K562 (cell line): ENCODE results near the gene PNPO. TPM values are rescaled to one million over a fixed set of nuclear protein-coding genes. Genes with fewer than 3 reads are reported as not detected.

Experiments
- ETS1 ChIP-seq: conservative IDR thresholded peaks from 2 replicates; pipeline ENCODE4 v1.6.1; 2011; ENCODE audit warnings: low read depth, mild to moderate bottlenecking, low read length; ENCODE audit not compliant: control insufficient read depth
- HES1 ChIP-seq: fragments of 450-650 bp; IDR thresholded peaks from 2 replicates; pipeline ENCODE4 v1.6.1; 2016; ENCODE audit warnings: low read depth, mild to moderate bottlenecking, moderate library complexity
- JUND ChIP-seq, 2 experiments: IDR thresholded peaks; 2 replicates in 1 of 2; 3 replicates in 1 of 2; pipeline ENCODE4 v1.6.1; 2011; ENCODE audit warnings: borderline replicate concordance in 2 of 2, low read depth in 2 of 2, low read length in 2 of 2, improper control_type of control experiment in 1 of 2, missing biosample characterization in 1 of 2, missing genetic modification characterization in 1 of 2, missing genetic modification reagents in 1 of 2
- SNIP1 ChIP-seq: fragments of 450-650 bp; IDR thresholded peaks from 2 replicates; pipeline ENCODE4 v1.7.1; 2017; ENCODE audit warnings: low read depth, mild to moderate bottlenecking
- ZBTB5 ChIP-seq: fragments of 450-650 bp; IDR thresholded peaks from 2 replicates; pipeline ENCODE4 v1.6.1; 2017; ENCODE audit warnings: antibody characterized with exemption
- polyA plus RNA-seq, 8 experiments: library from polyadenylated mRNA; depleted of rRNA in 4 of 8; stranded (reverse) in 5 of 8; unstranded in 3 of 8; fragments of >200 nt; fragmentation: Nextera tagmentation in 2 of 8; fragmentation: Illumina TruSeq in 1 of 8; extraction: Ambion mirVana in 2 of 8; extraction: Trizol in 1 of 8; gene quantifications; 2 replicates each; pipeline versions ENCODE4 v1.2.1 to v1.2.3, GENCODE V29; 2011 to 2014; ENCODE audit warnings: inconsistent platforms in 1 of 8, missing spikeins in 1 of 8
- total RNA-seq, 7 experiments: library from RNA; depleted of rRNA in 6 of 7; stranded (reverse); fragments of >200 nt in 6 of 7; fragmentation: Illumina TruSeq in 2 of 7; extraction: Trizol in 2 of 7; gene quantifications; 2 replicates each; pipeline versions ENCODE4 v1.2.1 to v1.2.3, GENCODE V29; 2011 to 2021; ENCODE audit warnings: low replicate concordance in 1 of 7
- TF ChIP-seq, protein P1 (sequence below): sonication (generic); IDR thresholded peaks from 2 replicates; pipeline ENCODE4 v1.6.1; 2016

PNPO gene
- total and polyA plus RNA-seq, 9 of the 15 experiments (the other 6 are each of a cell fraction or from before 2014, with no cell fraction given): 16.6 to 39.0 (median 27.4) TPM

DNA sequence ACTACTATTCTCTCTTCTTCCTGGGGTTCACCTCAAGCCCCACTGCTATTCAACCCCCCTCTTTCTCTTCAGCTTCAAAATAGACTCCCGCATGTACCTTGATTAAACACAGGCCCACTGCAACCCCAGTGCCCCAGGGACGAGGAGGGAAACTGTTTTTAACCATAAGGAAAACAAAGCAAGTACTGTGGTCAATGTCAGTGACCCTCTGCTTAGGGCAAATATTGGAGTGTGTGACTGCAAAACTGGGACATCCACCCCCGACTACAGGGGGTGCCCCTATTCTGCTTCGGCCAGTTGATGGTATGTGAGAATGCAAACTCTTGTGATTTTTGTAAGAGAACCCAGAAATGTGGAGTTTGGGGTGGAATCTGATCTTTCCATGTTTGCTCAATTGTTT lies 9.5 kb upstream of the PNPO start (continued):
- TF ChIP-seq SNIP1 (no peak), JUND (IDR thresholded peaks at IDR 0.05; ENCODE audit: borderline replicate concordance, low read depth, low read length) (no peak), JUND (tag; IDR thresholded peaks at IDR 0.05; ENCODE audit: borderline replicate concordance, low read depth, low read length) (no peak), ETS1 (no peak), HES1 (no peak), ZBTB5 (no peak)
- TF ChIP-seq, protein P1, sequence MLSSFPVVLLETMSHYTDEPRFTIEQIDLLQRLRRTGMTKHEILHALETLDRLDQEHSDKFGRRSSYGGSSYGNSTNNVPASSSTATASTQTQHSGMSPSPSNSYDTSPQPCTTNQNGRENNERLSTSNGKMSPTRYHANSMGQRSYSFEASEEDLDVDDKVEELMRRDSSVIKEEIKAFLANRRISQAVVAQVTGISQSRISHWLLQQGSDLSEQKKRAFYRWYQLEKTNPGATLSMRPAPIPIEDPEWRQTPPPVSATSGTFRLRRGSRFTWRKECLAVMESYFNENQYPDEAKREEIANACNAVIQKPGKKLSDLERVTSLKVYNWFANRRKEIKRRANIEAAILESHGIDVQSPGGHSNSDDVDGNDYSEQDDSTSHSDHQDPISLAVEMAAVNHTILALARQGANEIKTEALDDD: no peak
